Measurements from ENCODE around the gene MS4A14. TPM values are rescaled to one million over a fixed set of nuclear protein-coding genes. Genes with fewer than 3 reads are reported as not detected.
"Not testable (repeated sequence)": the region's sequence is repeated elsewhere in the genome, so short reads cannot be mapped to it uniquely, and the experiment has no call there.

The MS4A14 gene
- total RNA-seq, 1 experiment from 2014 or later, result not detected

- DNase-seq (ENCODE audit: low read depth), result no peak
Measured at GRCh38 chr11:60389279-60389910, 6.9 kb upstream of the MS4A14 start.

- no peak for DNase-seq (ENCODE audit: low read depth)
Measured at GRCh38 chr11:60390419-60390818, 5.8 kb upstream of the MS4A14 start.

GRCh38 chr11:60392361-60392760 lies 3.9 kb upstream of the MS4A14 start:
- no peak for DNase-seq (ENCODE audit: low read depth)

DNA sequence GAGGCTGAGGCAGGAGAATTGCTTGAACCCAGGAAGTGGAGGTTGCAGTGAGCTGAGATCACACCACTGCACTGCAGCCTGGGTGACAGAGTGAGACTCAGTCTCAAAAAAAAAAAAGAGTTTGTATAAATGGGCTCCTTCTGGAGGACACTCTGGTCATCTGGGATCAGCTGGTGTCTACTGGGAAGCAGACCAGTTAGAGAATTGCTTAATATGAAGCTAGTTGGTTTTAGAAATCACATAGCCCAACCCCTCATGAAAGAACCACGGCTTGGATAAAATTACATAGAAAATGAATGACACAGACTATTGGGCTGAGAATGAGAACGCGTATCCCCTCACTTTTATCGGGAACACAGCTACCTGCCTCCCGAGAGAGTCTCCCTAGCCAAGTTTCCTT lies 3.2 kb upstream of the MS4A14 start:
- no peak for DNase-seq (ENCODE audit: low read depth)

- DNase-seq (ENCODE audit: low read depth), result no peak
Measured at GRCh38 chr11:60394666-60395380, 1.4 kb upstream of the MS4A14 start.

GRCh38 chr11:60396799-60397198 lies 540 bp downstream of the MS4A14 start:
- no peak for DNase-seq (ENCODE audit: low read depth)

- DNase-seq (ENCODE audit: low read depth), result no peak
Measured at GRCh38 chr11:60420015-60420414, 23.8 kb downstream of the MS4A14 start.

GRCh38 chr11:60422609-60423008 lies 26.4 kb downstream of the MS4A14 start:
- no peak for DNase-seq (ENCODE audit: low read depth)

DNA sequence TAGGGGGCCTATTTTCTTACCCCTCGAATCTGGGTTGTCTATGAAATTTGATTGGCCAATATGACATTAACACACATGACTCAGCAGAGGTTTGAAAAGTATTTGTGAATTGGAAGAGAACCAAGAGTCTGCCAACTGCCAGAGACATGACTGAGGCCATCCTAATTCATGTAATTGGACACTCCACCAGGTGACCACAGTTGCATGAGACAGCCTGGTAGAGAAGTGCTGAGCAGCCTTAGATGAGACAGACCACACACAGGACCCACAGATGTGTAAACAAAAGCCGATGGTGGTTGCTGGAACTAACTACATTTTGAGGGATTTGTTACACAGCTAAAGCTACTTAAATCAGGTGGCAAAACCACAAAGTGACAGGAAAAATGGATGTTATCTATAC lies 32.3 kb downstream of the MS4A14 start:
- no peak for DNase-seq (ENCODE audit: low read depth)

GRCh38 chr11:60429272-60429671 lies 33.0 kb downstream of the MS4A14 start, which contains the start of gene MS4A5:
TSS of gene MS4A5 (plus strand) at chr11:60429572. CDS start at chr11:60429675, 103 bp downstream.
- DNase-seq (ENCODE audit: low read depth), result no peak

- no peak for DNase-seq (ENCODE audit: low read depth)
Measured at GRCh38 chr11:60431251-60431650, 35.0 kb downstream of the MS4A14 start.

GRCh38 chr11:60433401-60433800 lies 37.1 kb downstream of the MS4A14 start:
- no peak for DNase-seq (ENCODE audit: low read depth)

DNA sequence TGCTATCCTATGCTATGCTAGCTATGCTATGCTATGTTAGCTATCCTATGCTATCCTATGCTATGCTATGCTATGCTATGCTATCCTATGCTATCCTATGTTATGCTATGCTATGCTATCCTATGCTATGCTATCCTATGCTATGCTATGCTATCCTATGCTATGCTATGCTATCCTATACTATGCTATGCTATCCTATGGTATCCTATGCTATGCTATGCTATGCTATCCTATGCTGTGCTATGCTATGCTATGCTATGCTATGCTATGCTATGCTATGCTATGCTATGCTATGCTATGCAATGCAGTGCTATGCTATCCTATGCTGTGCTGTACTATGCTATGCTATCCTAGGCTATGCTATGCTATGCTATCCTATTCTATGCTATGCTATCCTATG lies 50.8 kb downstream of the MS4A14 start:
- no peak for DNase-seq (ENCODE audit: low read depth)

GRCh38 chr11:60447846-60448245 lies 51.6 kb downstream of the MS4A14 start:
- DNase-seq (ENCODE audit: low read depth), result no peak

GRCh38 chr11:60451185-60451584 lies 54.9 kb downstream of the MS4A14 start:
- not testable (repeated sequence) for DNase-seq (ENCODE audit: low read depth)

DNA sequence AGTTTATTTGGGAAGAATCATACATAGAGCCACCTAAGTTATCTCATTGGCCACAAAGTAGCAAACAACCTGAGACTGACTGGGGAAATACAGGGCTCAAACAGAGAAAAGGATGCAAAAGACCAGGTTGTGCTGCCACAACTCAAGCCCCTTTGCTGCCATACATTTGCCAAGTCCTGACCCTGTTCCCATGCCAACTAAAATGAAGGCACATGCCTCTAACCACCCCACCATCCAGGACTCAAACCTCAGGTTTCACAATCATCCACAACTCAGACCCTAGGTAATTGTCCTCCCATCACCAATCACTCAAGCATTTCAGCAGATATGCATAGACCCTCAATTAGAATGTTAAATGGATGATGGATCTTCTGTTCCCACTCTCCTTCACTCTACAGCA lies 58.0 kb downstream of the MS4A14 start:
- DNase-seq (ENCODE audit: low read depth), result no peak

DNA sequence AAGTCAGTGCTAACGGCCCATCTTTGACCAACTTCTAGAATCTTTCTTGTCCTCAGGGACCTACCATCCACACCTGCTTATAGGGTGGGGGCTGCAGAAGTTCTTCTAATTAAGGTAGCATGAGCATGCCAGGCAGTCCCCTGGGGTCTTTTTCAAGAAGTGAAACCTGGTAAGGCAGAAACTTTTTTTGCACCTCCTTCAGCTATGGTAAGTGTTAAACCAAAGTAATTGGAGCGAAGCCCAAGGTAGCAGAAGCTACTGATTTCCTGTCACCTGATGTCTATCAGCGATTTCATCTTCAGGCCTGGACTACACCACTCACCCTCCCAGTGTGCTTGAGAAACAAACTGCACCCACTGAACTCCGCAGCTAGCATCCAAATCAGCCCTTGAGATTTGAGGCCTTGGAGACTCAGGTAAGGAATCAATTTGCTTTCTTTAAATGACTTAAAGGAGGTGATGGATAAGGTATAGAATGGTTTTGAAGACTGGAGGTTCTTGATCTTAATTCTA lies 59.3 kb downstream of the MS4A14 start, which contains the start of gene MS4A1:
TSS of gene MS4A1 (plus strand) at position 317 of the 512 bp plus-strand sequence. CDS start 6,528 bp downstream, outside the sequence.
- DNase-seq (ENCODE audit: low read depth), result no peak

GRCh38 chr11:60457576-60457975 lies 61.3 kb downstream of the MS4A14 start:
- no peak for DNase-seq (ENCODE audit: low read depth)

- DNase-seq (ENCODE audit: low read depth), result no peak
Measured at GRCh38 chr11:60459345-60459744, 63.1 kb downstream of the MS4A14 start.
